B cell (primary cell): ENCODE data around the gene ANKHD1. TPM values are rescaled to one million over a fixed set of nuclear protein-coding genes. Genes with fewer than 3 reads are reported as not detected.
"Not testable (repeated sequence)": the region's sequence is repeated elsewhere in the genome, so short reads cannot be mapped to it uniquely, and the experiment has no call there.

Experiments
- ATAC-seq: fragments of 200-7000 bp; cut with Tn5 transposase; one replicate; pipeline ENCODE4 v1.10.0; 2021; ENCODE audit warnings: low read depth, mild to moderate bottlenecking, moderate number of reproducible peaks, moderate library complexity
- CTCF ChIA-PET: fragments of 350-600 bp; sonication (Branson Sonifier 250); formaldehyde crosslinking; loops from one replicate; lab custom pipeline; 2021; ENCODE audit warnings: antibody characterized with exemption, inconsistent platforms; lab: Charles Lee
- POLR2A ChIA-PET: fragments of 350-600 bp; sonication (Branson Sonifier 250); formaldehyde crosslinking; loops from one replicate; lab custom pipeline; 2021; ENCODE audit warnings: antibody characterized with exemption; lab: Charles Lee
- DNase-seq: peaks from one replicate; pipeline ENCODE4 v3.0.0; 2013
- H2AFZ ChIP-seq: 2 replicates; pipeline ENCODE4 v1.6.1; 2012; ENCODE audit warnings: mild to moderate bottlenecking, low read depth, low read length; ENCODE audit not compliant: insufficient read depth, poor library complexity, severe bottlenecking
- H3K27ac ChIP-seq, 2 donors: 1 replicate in 1 of 2; 2 replicates in 1 of 2; pipeline ENCODE4 v1.5.1; 2012 to 2013; ENCODE audit warnings: low read length in 2 of 2, mild to moderate bottlenecking in 2 of 2, moderate library complexity in 1 of 2
- H3K27me3 ChIP-seq, 4 experiments: fragments of 200-600 bp in 1 of 4; sonication (generic) in 1 of 4; replicated peaks in 1 of 4; 1 replicate in 2 of 4; 2 replicates in 2 of 4; pipeline versions ENCODE4 v1.6.1 to v1.7.0; 2013 to 2016; ENCODE audit warnings: low read length in 3 of 4, mild to moderate bottlenecking in 2 of 4, mixed read lengths in 1 of 4, moderate library complexity in 1 of 4; ENCODE audit not compliant: insufficient read depth in 4 of 4, control insufficient read depth in 3 of 4; ENCODE audit errors: control extremely low read depth in 1 of 4
- H3K36me3 ChIP-seq, 2 experiments: replicated peaks in 1 of 2; 1 replicate in 1 of 2; 2 replicates in 1 of 2; pipeline versions ENCODE4 v1.6.1 to v1.7.1; 2013; ENCODE audit warnings: low read length in 1 of 2; ENCODE audit not compliant: insufficient read depth in 2 of 2, control insufficient read depth in 1 of 2; ENCODE audit errors: control extremely low read depth in 1 of 2, extremely low read depth in 1 of 2
- H3K4me1 ChIP-seq, 2 donors: fragments of 200-600 bp in 1 of 2; sonication (generic) in 1 of 2; 1 replicate in 1 of 2; 2 replicates in 1 of 2; pipeline versions ENCODE4 v1.5.1 to v1.6.1; 2013 to 2017; ENCODE audit warnings: low read length in 2 of 2; ENCODE audit not compliant: control insufficient read depth in 2 of 2, insufficient read depth in 2 of 2
- H3K4me2 ChIP-seq: replicated peaks from 2 replicates; pipeline ENCODE3; 2012; ENCODE audit warnings: mild to moderate bottlenecking, low read depth, low read length; ENCODE audit not compliant: poor library complexity, severe bottlenecking
- H3K4me3 ChIP-seq, 5 experiments: fragments of 200-600 bp in 1 of 5; sonication (generic) in 1 of 5; 1 replicate in 3 of 5; 2 replicates in 2 of 5; pipeline versions ENCODE4 v1.5.1 to v1.7.0; 2011 to 2016; ENCODE audit warnings: low read length in 4 of 5, mild to moderate bottlenecking in 4 of 5, low read depth in 2 of 5, control low read depth in 1 of 5, moderate library complexity in 1 of 5; ENCODE audit not compliant: insufficient read depth in 1 of 5; ENCODE audit errors: control extremely low read depth in 1 of 5, extremely low read depth in 1 of 5
- H3K79me2 ChIP-seq: fragments of 200-600 bp; sonication (generic); one replicate; pipeline ENCODE4 v1.6.0; 2016; ENCODE audit warnings: low read length; ENCODE audit not compliant: control insufficient read depth, insufficient read depth
- H3K9ac ChIP-seq: fragments of 200-600 bp; sonication (generic); 2 replicates; pipeline ENCODE4 v1.6.1; 2017; ENCODE audit warnings: mild to moderate bottlenecking, low read length, moderate library complexity
- H3K9me3 ChIP-seq, 3 donors: one replicate each; pipeline versions ENCODE4 v1.6.1 to v1.7.1; 2013; ENCODE audit warnings: low read length in 2 of 3; ENCODE audit not compliant: control insufficient read depth in 2 of 3, insufficient read depth in 1 of 3; ENCODE audit errors: control extremely low read depth in 1 of 3
- H4K20me1 ChIP-seq: 2 replicates; pipeline ENCODE4 v1.6.0; 2012; ENCODE audit warnings: mild to moderate bottlenecking, low read length; ENCODE audit not compliant: insufficient read depth, control insufficient read depth, poor library complexity, severe bottlenecking
- H3K27ac Mint-ChIP-seq: one replicate; pipeline ENCODE4 v1.8.0; 2021; ENCODE audit warnings: mixed read lengths
- H3K27me3 Mint-ChIP-seq: one replicate; pipeline ENCODE4 v1.8.0; 2021; ENCODE audit warnings: mixed read lengths
- H3K4me1 Mint-ChIP-seq: one replicate; pipeline ENCODE4 v1.8.0; 2021; ENCODE audit warnings: mixed read lengths
- H3K4me3 Mint-ChIP-seq: one replicate; pipeline ENCODE4 v1.8.0; 2021; ENCODE audit warnings: mixed read lengths
- H3K9me3 Mint-ChIP-seq: one replicate; pipeline ENCODE4 v1.8.0; 2022; ENCODE audit warnings: mixed read lengths; ENCODE audit not compliant: insufficient read depth
- CTCF ChIP-seq: fragments of 200-600 bp; IDR thresholded peaks from one replicate; pipeline ENCODE4 v1.8.0; 2022; ENCODE audit warnings: antibody characterized with exemption, mild to moderate bottlenecking
- EZH2 ChIP-seq: IDR thresholded peaks from 2 replicates; pipeline ENCODE4 v1.6.1; 2012; ENCODE audit warnings: borderline replicate concordance, low read depth, mild to moderate bottlenecking, moderate library complexity, low read length; ENCODE audit not compliant: insufficient read depth, poor library complexity, severe bottlenecking
- WGBS: methylation state at CpG from one replicate; pipeline ENCODE4 v1.1.5; 2013; ENCODE audit warnings: missing lambda C conversion rate; ENCODE audit not compliant: insufficient coverage; 5-methylcytosine and 5-hydroxymethylcytosine counted together
- intact Hi-C: fragments of 100-400 bp; cut with micrococcal nuclease; formaldehyde crosslinking; loops from one replicate; pipeline ENCODE4 v1.10.0; 2022
- polyA plus RNA-seq: library from polyadenylated mRNA; depleted of rRNA; stranded (reverse); fragments of >200 nt; gene quantifications from 2 replicates; pipeline ENCODE4 v1.2.3, GENCODE V29; 2012
- total RNA-seq, 2 donors: library from RNA; stranded (reverse); fragments of 120-200 nt in 1 of 2; gene quantifications; 1 replicate in 1 of 2; 2 replicates in 1 of 2; pipeline versions ENCODE4 v1.2.3 to v1.2.4, GENCODE V29; 2013 to 2022

The ANKHD1 gene
- total and polyA plus RNA-seq, 2 donors (not counting 1 experiment from before 2014, with no cell fraction given), result 96.3 to 246 TPM

- ATAC-seq (no peak), DNase-seq (no peak)
- no peaks in the 10 kb centered on the region for H3K9me3 Mint-ChIP-seq
- peaks cover 36% of the 10 kb centered on the region for H3K4me1 Mint-ChIP-seq
- Histone ChIP-seq H3K27me3 (no peaks in the 10 kb centered on the region), H4K20me1 (peaks cover 74% of the 10 kb centered on the region), H3K9me3 (no peaks in the 10 kb centered on the region), H3K4me1 (no peaks in the 10 kb centered on the region), H2AFZ (no peak overlapping the region), H3K79me2 (peaks cover 83% of the 10 kb centered on the region), H3K9ac (no peak overlapping the region), H3K4me2 (no peak overlapping the region), H3K36me3 (peaks cover 0 to 3% of the 10 kb centered on the region in 2 experiments), H3K4me3 (no peak overlapping the region), H3K27ac (no peak overlapping the region)
- POLR2A ChIA-PET, result no interaction called here
- H3K4me3 Mint-ChIP-seq, result no peak overlapping the region
- H3K27ac Mint-ChIP-seq, result no peak overlapping the region
- intact Hi-C loops, result no loop called here
- TF ChIP-seq EZH2 (no peak), CTCF (no peak)
- no peaks in the 10 kb centered on the region for H3K27me3 Mint-ChIP-seq
- no CpG with 5 or more reads among the region's 2 CpGs for WGBS
- CTCF ChIA-PET, result interaction anchor here (0.6 kb wide), 1 partner anchor 13 kb away, joined by 4 read pairs; no protein-coding TSS in a partner anchor
These were observed 22.0 kb downstream of the ANKHD1 start for GRCh38 chr5:140423609-140424008.

GRCh38 chr5:140424135-140424534, 22.5 kb downstream of the ANKHD1 start:
- no peaks in the 10 kb centered on the region for H3K9me3 ChIP-seq
- WGBS, result 100% methylated on average over 1 of the region's 3 CpGs
- H4K20me1 ChIP-seq, result peaks cover 69% of the 10 kb centered on the region
- ChIA-PET POLR2A (no interaction called here), CTCF (interaction anchor here (0.6 kb wide), 1 partner anchor 352 kb away, joined by 3 read pairs; no protein-coding TSS in a partner anchor)
- no peaks in the 10 kb centered on the region for H3K9me3 Mint-ChIP-seq
- H3K27me3 ChIP-seq, result no peaks in the 10 kb centered on the region
- H3K4me2 ChIP-seq, result no peak overlapping the region
- peaks cover 82% of the 10 kb centered on the region for H3K79me2 ChIP-seq
- peaks cover 32% of the 10 kb centered on the region for H3K4me1 Mint-ChIP-seq
- no peaks in the 10 kb centered on the region for H3K27me3 Mint-ChIP-seq
- H3K27ac ChIP-seq, result no peak overlapping the region
- ATAC-seq, result no peak
- TF ChIP-seq EZH2 (no peak), CTCF (no peak)
- peaks cover 0 to 3% of the 10 kb centered on the region in 2 experiments for H3K36me3 ChIP-seq
- no peak overlapping the region for H3K4me3 ChIP-seq
- no peak overlapping the region for H3K4me3 Mint-ChIP-seq
- intact Hi-C loops, result no loop called here
- H3K9ac ChIP-seq, result no peak overlapping the region
- no peaks in the 10 kb centered on the region for H3K4me1 ChIP-seq
- no peak overlapping the region for H3K27ac Mint-ChIP-seq
- DNase-seq, result no peak
- H2AFZ ChIP-seq, result no peak overlapping the region

GRCh38 chr5:140427726-140428125, 26.1 kb downstream of the ANKHD1 start:
- H3K4me3 ChIP-seq, H3K9me3 ChIP-seq, H2AFZ ChIP-seq, CTCF ChIA-PET, DNase-seq, H3K9me3 Mint-ChIP-seq, ATAC-seq, H3K4me1 ChIP-seq, intact Hi-C loops, H3K4me2 ChIP-seq, H3K9ac ChIP-seq, H3K27me3 Mint-ChIP-seq, POLR2A ChIA-PET, H3K27ac ChIP-seq, H3K27ac Mint-ChIP-seq, H3K36me3 ChIP-seq, H3K27me3 ChIP-seq, H3K4me3 Mint-ChIP-seq: not testable (repeated sequence)
- Histone ChIP-seq H4K20me1 (peaks cover 65% of the 10 kb centered on the region), H3K79me2 (peaks cover 78% of the 10 kb centered on the region)
- peaks cover 26% of the 10 kb centered on the region for H3K4me1 Mint-ChIP-seq
- no CpG with 5 or more reads among the region's 26 CpGs for WGBS
